BE2C (cell line): ENCODE results near the gene NFU1.
"Not testable (repeated sequence)": the region's sequence is repeated elsewhere in the genome, so short reads cannot be mapped to it uniquely, and the experiment has no call there.

ENCODE experiments used
- DNase-seq: peaks from one replicate; pipeline ENCODE4 v3.0.0-alpha.2; 2020
- H3K27me3 ChIP-seq: fragments of 250-450 bp; sonication (Bioruptor Pico); 2 replicates; pipeline ENCODE4 v1.5.1; 2020; ENCODE audit warnings: mild to moderate bottlenecking
- H3K36me3 ChIP-seq: fragments of 250-450 bp; sonication (Bioruptor Pico); 2 replicates; pipeline ENCODE4 v1.5.1; 2020; ENCODE audit warnings: mild to moderate bottlenecking
- H3K4me1 ChIP-seq: fragments of 250-450 bp; sonication (Bioruptor Pico); 2 replicates; pipeline ENCODE4 v1.5.1; 2020
- H3K4me3 ChIP-seq: 2 replicates; pipeline ENCODE4 v1.5.1; 2011; ENCODE audit warnings: low read depth, low read length
- H3K9me3 ChIP-seq: fragments of 250-450 bp; sonication (Bioruptor Pico); 2 replicates; pipeline ENCODE4 v1.5.1; 2020
- TF ChIP-seq, protein P1 (sequence below): IDR thresholded peaks from 2 replicates; pipeline ENCODE4 v1.5.1; 2012; ENCODE audit warnings: mild to moderate bottlenecking, low read depth, low read length

Gene NFU1

DNA sequence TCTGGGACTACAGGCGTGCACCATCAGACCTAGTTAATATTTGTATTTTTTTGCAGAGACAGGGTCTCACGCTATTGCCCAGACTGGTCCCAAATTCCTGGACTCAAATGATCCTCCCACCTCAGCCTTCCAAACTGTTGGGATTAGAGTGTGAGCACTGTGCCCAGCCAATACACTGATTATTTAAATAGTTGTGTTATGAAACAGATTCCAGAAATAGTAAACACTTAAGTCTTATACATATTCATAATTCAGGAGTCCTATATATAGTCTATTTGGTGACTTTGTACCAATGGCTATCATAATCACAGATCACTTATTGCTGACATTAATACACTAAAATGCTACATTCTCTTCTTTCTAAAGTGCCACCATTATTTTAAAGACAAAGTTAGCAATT is 12.8 kb downstream of the NFU1 start:
- no peak overlapping the region for H3K4me3 ChIP-seq
- TF ChIP-seq, protein P1, sequence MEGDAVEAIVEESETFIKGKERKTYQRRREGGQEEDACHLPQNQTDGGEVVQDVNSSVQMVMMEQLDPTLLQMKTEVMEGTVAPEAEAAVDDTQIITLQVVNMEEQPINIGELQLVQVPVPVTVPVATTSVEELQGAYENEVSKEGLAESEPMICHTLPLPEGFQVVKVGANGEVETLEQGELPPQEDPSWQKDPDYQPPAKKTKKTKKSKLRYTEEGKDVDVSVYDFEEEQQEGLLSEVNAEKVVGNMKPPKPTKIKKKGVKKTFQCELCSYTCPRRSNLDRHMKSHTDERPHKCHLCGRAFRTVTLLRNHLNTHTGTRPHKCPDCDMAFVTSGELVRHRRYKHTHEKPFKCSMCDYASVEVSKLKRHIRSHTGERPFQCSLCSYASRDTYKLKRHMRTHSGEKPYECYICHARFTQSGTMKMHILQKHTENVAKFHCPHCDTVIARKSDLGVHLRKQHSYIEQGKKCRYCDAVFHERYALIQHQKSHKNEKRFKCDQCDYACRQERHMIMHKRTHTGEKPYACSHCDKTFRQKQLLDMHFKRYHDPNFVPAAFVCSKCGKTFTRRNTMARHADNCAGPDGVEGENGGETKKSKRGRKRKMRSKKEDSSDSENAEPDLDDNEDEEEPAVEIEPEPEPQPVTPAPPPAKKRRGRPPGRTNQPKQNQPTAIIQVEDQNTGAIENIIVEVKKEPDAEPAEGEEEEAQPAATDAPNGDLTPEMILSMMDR = no peak
- H3K27me3 ChIP-seq = no peaks in the 10 kb centered on the region

DNA sequence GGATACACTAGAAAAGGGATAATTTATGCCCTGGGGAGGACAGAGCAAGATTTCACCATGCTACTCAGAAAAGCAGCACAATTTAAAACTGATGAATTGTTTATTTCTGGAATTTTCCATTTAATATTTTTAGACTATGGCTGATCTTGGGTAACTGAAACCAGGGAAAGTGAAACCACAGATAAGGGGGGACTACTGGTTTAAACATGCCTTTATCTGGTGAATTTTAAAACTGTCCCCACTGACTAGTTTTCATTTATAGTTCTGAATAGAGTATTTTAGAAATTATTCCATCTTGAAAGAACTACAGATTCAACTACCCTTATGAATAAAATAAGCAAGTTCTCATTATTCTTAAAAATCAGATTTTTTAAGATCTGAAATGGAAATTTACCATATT is 15.0 kb downstream of the NFU1 start:
- Histone ChIP-seq H3K4me1 (no peaks in the 10 kb centered on the region), H3K9me3 (no peaks in the 10 kb centered on the region), H3K4me3 (no peak overlapping the region), H3K36me3 (no peaks in the 10 kb centered on the region), H3K27me3 (no peaks in the 10 kb centered on the region)
- DNase-seq = no peak
- TF ChIP-seq, protein P1 = no peak

More for the DNA sequence above, 12.8 kb downstream of the NFU1 start:
- no peaks in the 10 kb centered on the region for H3K9me3 ChIP-seq
- DNase-seq = no peak
- no peaks in the 10 kb centered on the region for H3K36me3 ChIP-seq
- no peaks in the 10 kb centered on the region for H3K4me1 ChIP-seq

DNA sequence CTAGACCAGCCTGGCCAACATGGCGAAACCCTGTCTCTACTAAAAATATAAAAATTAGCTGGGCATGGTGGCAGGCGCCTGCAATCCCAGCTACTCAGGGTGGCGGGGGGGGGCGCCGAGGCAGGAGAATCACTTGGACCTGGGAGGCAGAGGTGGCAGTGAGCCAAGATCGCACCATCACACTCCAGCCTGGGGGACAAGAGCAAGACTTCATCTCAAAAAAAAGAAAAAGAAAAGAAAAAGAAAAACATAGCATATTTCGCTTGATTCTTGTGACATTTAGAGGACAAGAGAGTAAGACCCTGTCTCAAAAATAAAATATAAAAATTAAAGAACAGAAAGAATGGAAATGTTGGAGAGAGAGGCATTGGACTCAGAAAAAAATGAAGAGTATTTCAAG is 18.1 kb downstream of the NFU1 start:
- H3K36me3 ChIP-seq, H3K4me3 ChIP-seq, DNase-seq, H3K27me3 ChIP-seq, H3K9me3 ChIP-seq, H3K4me1 ChIP-seq: not testable (repeated sequence)

DNA sequence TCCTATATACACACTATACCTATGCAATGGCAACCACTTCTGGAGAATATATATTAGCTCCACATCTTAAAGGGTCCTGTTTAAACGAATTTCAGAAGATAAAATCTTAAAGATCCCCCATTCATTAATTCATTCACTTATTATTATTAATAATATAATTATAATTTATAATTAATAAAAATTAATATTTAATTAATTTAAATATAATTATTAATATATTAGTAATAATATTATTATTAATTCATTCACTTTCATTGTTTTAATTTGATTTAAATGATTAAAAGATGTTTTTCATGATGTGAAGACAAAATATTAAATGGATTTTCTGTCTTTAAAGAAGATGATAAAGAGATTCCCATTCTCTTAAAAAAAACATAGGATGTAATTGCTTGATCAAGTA is 21.1 kb downstream of the NFU1 start:
- Histone ChIP-seq H3K9me3 (no peaks in the 10 kb centered on the region), H3K4me3 (no peak overlapping the region), H3K36me3 (no peaks in the 10 kb centered on the region), H3K27me3 (no peaks in the 10 kb centered on the region), H3K4me1 (no peaks in the 10 kb centered on the region)
- TF ChIP-seq, protein P1 = no peak
- no peak for DNase-seq

DNA sequence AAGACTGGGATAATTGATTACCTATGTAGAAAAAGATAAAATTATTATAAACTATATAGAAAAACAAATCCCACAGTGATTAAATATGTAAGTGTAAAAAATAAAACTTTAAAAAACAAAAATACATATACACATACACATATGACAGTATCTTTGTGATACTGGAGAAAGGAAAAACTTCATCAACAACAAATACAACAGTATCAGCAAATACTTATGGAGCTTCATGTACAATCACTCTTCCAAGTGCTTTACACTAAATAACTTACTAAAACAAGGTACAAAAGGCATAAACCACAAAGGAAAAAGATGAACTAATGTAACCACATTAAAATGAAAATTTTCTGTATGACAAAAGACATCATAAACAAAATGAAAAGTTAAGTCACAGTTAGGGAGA is 26.1 kb downstream of the NFU1 start:
- TF ChIP-seq, protein P1 = no peak
- DNase-seq = no peak
- Histone ChIP-seq H3K9me3 (no peaks in the 10 kb centered on the region), H3K4me1 (no peaks in the 10 kb centered on the region), H3K27me3 (no peaks in the 10 kb centered on the region), H3K36me3 (no peaks in the 10 kb centered on the region), H3K4me3 (no peak overlapping the region)

DNA sequence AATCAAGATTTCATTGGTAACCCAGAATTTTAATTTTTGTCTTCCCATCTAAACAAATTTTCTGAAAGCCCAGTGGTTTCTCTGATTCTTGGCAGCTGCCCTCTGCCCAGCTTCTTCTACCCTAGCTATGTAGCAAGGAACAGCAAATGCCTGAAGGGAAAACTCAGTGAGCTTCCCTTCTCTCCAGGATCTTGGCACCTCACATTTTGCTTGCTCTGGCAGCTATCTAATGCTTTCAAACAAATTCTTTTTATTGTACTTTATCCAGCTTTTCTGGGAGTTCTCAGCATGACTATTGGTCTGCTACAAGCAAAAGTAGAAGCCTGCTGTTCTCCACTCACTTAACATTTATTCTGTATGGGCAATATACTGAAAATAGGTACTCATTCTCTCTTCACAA is 31.9 kb downstream of the NFU1 start:
- Histone ChIP-seq H3K4me3 (no peak overlapping the region), H3K9me3 (no peaks in the 10 kb centered on the region), H3K4me1 (no peaks in the 10 kb centered on the region), H3K27me3 (no peaks in the 10 kb centered on the region), H3K36me3 (no peaks in the 10 kb centered on the region)
- TF ChIP-seq, protein P1 = no peak
- DNase-seq = no peak

DNA sequence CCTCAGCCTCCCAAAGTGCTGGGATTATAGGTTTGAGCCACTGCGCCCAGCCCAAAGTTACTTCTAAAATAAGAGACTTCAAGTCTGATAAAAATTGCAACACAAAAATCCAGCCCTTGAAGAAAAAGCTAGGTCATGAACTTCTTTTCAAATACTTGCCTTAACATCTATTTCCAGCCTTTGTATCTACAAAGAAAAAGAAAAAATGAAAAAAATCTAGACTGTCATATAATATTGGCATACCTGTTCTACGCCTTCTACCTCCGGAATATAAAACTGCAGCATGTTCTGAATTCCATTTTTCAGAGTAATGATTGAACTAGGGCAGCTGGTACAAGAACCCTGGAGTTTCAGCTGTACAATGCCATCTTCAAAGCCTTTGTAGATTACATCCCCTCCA is 37.1 kb downstream of the NFU1 start:
- Histone ChIP-seq H3K36me3 (no peaks in the 10 kb centered on the region), H3K4me1 (no peaks in the 10 kb centered on the region), H3K4me3 (no peak overlapping the region), H3K27me3 (no peaks in the 10 kb centered on the region), H3K9me3 (no peaks in the 10 kb centered on the region)
- TF ChIP-seq, protein P1 = no peak
- no peak for DNase-seq
